ENCODE results near the gene GBF1. TPM values are rescaled to one million over a fixed set of nuclear protein-coding genes. Genes with fewer than 3 reads are reported as not detected.

Gene GBF1
- polyA plus RNA-seq, 5 donors: 38.8 to 48.0 (median 44.6) TPM

DNA sequence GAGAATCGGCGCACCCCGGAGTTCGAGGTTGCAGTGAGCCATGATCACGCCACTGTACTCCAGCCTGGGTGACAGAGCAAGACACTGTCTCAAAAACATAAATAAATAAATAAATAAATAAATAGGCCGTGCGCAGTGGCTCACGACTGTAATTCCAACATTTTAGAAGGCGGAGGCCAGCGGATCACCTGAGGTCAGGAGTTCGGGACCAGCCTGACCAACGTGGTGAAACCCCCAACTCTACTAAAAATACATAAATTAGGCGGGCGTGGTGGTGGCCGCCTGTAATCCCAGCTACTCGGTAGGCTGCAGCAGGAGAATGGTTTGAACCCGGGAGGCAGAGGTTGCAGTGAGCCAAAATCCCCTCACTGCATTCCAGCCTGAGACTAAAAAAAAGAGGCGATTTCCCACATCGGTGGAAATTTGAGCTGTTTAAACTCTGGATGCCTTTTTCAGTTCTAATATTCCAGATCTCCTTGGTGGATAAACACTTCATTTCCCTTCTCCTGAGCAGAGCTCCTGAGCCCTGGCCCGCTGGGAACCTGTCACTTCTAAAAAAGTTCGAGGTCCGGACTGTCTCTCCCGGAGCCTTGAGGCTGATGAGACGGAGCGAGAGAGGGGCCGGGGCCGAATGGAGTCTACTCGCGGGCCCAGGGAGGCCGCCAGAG, 148.2 kb downstream of the GBF1 start:
- no peak for DNase-seq

DNA sequence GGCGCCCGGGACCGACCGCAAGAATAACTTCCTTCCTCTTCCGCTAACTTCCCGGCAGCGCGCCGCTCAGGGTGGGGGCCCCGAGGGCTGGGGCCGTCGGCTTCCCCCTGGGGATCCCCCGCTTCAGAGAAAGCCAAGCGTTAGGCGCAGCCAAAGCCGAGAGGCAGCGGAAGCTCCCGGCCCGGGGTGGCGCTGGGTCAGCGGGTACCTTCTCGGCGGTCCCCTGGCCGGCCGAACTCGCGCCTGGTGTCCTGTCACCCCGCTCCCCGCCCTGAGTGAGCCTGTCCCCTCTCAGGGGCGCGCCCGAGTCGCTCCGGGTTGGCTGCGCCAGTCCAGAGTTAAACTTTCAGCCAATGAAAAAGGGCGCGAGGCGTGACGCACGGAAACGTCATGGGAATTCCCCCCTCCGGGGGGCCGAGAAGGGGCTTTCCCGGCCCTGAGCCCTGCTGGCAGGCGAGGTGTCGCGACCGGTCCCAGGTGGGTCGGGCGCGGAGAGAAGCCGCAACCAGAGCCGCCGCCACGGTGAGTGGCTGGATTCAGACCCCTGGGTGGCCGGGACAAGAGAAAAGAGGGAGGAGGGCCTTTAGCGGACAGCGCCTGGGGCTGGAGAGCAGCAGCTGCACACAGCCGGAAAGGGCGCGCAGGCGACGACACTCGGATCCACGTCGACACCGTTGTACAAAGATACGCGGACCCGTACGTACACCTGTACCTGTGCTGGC, 148.9 kb downstream of the GBF1 start:
- peak; percentile 92 to 94 for DNase-seq

DNA sequence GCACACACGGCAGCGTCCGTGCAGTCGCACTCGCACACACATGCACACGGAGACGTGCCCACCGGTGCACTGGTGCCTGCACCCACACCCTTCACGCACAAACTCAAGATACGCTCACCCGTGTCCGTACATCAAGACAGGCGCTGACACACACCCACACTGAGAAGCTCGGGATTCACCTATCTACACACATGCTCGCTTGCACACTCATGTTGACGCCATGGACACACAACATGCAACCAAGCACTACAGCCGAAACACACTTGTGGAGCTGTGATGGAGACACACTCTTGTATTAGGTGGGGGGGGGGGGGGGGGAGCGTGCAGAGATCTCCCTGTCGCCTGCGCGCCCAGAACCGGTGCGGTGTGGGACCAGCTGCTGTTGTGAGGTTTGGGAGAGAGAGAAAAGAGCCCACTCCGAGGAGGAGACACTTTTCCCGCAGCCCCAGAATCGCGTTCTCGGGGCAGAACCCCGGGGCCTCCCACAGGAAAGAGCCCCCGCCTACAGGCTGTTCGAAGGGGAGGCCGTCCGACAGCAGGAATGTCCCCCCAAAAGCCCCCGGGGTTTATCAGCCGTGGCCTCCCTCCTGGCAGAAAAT, 149.6 kb downstream of the GBF1 start:
- DNase-seq: no peak

DNA sequence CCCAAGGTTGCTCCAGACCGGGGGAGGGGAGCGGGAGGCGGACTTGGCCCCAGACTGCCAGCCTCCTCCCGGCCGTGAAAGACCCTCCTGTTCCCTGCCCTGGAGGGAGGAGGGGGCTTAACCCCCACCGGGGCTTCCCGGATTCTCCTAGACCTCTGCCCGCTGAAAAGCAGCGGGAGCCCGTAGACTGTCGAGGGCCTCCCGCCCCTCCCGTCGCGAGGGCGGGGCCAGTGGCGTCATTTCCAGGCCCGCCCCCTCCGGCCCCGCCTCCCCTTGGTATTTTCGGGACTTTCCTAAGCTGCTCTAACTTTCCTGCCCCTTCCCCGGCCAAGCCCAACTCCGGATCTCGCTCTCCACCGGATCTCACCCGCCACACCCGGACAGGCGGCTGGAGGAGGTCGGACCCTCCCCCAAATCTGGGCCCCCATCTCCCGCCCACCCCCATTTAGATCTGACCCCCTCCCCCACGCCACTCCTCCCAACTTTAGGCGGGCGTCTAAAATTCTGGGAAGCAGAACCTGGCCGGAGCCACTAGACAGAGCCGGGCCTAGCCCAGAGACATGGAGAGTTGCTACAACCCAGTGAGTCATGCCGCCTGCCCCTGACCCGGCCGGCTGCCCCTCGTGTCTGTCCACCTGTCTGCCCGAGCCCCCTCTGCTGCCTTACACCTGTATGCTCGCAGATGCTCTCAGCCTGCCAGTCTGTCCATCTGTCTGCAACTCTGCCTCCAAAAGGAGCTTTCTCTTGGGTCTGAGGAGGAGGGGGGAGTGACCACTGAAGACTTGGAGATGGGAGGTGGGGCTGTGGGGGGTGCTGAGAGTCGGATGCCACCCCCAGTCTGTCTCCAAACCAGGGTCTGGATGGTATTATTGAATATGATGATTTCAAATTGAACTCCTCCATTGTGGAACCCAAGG, 150.3 kb downstream of the GBF1 start, which contains the start of gene NFKB2:
TSS of gene NFKB2 (plus strand) at position 306 of the 917 bp plus-strand sequence. CDS start at position 561, 255 bp downstream.
- peak; percentile 92 to 93 for DNase-seq

DNA sequence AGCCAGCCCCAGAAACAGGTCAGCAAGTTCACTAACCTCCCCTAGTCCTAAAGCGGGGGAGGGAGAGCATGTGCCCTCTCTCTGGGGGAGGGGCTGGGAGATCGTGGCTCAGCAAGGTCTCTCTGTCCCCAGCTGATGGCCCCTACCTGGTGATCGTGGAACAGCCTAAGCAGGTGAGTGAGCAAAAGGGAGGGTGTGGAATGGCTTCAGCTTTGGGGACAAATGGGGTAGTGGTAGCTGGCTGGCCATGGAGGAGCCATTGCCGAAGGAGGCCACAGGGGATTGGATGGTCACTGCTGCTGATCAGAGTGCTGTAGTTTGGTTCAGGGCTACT, 151.0 kb downstream of the GBF1 start:
- DNase-seq: no peak

DNA sequence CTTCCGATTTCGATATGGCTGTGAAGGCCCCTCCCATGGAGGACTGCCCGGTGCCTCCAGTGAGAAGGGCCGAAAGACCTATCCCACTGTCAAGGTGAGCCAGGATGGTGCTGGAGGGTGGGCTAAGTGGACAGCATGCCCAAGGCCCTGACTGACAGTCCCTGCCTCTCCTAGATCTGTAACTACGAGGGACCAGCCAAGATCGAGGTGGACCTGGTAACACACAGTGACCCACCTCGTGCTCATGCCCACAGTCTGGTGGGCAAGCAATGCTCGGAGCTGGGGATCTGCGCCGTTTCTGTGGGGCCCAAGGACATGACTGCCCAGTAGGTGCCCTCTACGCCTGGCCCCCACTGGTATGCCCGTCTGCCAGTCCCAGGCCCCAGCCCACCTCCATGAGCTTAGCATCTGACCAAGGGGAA, 151.4 kb downstream of the GBF1 start:
- DNase-seq: no peak

DNA sequence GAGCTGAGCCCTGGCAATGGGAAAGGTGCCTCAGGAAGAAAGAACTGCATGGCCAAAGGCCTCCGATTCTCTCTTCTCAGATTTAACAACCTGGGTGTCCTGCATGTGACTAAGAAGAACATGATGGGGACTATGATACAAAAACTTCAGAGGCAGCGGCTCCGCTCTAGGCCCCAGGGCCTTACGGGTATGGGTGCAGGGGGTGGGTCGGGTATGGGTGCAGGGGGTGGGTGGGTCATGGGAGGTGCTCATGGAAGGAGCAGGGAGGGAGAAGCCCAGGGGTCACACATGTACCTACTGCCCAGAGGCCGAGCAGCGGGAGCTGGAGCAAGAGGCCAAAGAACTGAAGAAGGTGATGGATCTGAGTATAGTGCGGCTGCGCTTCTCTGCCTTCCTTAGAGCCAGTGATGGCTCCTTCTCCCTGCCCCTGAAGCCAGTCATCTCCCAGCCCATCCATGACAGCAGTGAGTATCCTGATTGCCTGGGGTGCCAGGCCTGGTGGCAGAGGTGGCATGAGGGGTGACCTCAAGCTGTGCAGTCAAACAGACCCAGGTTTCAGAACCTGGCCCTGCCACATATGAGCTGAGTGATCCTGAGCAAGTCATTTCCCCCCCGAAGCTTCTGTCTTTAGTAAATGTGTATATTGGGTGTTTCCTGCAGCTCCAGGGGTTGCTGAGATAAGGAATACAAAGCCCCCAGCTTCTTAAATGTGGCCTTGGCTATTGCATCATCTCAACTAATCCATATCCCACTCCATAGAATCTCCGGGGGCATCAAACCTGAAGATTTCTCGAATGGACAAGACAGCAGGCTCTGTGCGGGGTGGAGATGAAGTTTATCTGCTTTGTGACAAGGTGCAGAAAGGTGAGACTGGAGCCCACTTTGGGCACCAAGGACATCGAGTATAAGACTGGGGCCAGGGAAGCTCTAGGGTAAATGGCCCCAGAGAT, 152.2 kb downstream of the GBF1 start:
- no peak for DNase-seq

DNA sequence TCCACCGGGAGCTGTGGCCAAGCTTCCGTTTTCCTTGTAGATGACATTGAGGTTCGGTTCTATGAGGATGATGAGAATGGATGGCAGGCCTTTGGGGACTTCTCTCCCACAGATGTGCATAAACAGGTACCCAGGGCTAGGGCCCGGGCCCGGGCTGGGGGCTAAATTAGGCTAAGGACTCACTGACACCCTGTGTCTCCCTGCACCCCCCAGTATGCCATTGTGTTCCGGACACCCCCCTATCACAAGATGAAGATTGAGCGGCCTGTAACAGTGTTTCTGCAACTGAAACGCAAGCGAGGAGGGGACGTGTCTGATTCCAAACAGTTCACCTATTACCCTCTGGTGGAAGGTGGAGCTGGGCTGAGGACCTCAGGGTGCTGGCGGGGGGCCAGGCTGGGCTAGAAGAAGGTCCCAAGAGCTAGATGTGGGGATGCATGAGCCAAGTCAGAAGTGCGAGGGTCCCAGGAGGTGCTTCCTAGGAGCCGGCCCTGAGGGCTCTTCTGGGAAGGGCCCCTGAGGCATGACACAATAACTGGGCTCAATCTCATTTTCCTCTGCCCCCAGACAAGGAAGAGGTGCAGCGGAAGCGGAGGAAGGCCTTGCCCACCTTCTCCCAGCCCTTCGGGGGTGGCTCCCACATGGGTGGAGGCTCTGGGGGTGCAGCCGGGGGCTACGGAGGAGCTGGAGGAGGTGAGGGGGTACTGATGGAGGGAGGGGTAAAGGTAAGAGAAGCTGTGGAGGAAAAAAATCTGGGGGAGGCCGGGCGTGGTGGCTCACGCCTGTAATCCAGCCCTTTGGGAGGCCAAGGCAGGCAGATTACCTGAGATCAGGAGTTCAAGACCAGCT, 153.1 kb downstream of the GBF1 start:
- no peak for DNase-seq

DNA sequence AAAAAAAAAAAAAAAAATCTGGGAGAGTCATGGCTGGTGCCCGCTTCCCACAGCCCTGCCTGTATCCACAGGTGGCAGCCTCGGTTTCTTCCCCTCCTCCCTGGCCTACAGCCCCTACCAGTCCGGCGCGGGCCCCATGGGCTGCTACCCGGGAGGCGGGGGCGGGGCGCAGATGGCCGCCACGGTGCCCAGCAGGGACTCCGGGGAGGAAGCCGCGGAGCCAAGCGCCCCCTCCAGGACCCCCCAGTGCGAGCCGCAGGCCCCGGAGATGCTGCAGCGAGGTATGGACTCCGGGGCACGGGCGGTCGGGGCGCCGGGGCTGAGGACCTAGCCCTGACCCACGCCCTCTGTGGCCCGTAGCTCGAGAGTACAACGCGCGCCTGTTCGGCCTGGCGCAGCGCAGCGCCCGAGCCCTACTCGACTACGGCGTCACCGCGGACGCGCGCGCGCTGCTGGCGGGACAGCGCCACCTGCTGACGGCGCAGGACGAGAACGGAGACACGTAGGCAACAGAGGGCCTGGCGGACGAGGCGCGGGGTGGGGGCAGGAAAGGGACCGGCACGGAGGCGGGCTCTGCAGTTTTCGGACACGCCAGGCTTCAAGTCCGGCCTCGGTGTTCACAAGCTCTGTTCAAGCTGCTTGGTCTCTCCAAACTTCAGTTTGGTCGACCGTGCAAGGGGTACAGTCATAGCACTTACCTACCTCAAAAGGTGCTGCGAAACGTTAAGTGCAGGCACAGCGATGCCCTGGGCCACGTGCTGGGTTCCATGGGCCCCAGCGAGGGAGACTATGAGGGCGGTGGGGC, 154.1 kb downstream of the GBF1 start:
- DNase-seq: peak; percentile 87 to 89

DNA sequence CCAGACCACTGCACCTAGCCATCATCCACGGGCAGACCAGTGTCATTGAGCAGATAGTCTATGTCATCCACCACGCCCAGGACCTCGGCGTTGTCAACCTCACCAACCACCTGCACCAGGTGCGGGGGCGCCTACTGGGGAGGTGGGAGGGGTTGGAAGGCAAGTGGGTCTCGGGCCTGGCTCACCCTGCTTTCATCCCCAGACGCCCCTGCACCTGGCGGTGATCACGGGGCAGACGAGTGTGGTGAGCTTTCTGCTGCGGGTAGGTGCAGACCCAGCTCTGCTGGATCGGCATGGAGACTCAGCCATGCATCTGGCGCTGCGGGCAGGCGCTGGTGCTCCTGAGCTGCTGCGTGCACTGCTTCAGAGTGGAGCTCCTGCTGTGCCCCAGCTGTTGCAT, 154.7 kb downstream of the GBF1 start:
- no peak for DNase-seq

DNA sequence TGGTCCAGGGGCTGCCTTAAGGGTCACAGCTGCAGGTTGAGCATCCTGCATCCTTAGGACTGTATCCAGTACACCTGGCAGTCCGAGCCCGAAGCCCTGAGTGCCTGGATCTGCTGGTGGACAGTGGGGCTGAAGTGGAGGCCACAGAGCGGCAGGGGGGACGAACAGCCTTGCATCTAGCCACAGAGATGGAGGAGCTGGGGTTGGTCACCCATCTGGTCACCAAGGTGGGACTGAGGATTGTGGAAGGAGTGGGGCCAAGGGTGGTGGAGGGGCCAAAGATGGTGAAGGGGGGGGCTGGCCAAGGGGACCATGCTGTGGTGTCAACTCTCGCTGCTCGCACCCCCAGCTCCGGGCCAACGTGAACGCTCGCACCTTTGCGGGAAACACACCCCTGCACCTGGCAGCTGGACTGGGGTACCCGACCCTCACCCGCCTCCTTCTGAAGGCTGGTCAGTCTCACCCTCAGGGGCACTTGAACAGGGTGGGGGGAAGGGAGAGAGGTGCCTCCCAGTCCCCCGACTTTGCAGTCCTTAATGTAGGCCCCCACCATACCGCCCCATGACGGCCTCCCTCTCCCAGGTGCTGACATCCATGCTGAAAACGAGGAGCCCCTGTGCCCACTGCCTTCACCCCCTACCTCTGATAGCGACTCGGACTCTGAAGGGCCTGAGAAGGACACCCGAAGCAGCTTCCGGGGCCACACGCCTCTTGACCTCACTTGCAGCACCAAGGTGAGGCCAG, 155.4 kb downstream of the GBF1 start:
- DNase-seq: no peak

DNA sequence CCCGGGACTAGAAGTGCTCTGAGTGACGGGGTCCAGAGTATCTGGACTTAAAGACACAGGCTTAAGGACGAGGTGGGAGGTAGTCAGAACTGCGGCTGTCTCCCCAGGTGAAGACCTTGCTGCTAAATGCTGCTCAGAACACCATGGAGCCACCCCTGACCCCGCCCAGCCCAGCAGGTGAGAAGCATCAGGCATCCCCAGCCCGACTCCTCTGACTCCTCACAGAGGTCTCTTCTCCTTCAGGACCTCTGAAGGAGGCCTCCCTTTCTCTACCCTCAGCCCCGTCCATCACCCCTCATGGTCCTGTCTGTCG, 156.0 kb downstream of the GBF1 start:
- no peak for DNase-seq

DNA sequence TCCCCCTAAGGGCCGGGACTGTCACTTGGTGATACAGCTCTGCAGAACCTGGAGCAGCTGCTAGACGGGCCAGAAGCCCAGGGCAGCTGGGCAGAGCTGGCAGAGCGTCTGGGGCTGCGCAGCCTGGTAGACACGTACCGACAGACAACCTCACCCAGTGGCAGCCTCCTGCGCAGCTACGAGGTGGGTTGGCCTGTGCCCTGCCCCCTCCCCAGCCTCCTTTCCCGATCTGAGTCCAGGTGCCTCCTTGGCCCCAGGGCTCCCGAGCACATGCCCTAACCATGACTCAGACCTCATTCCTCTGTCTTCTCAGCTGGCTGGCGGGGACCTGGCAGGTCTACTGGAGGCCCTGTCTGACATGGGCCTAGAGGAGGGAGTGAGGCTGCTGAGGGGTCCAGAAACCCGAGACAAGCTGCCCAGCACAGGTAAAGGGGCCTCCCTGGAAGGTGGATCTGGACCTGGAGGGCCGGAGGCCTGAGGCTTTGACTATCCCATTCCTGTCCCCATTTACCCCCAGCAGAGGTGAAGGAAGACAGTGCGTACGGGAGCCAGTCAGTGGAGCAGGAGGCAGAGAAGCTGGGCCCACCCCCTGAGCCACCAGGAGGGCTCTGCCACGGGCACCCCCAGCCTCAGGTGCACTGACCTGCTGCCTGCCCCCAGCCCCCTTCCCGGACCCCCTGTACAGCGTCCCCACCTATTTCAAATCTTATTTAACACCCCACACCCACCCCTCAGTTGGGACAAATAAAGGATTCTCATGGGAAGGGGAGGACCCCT, 156.6 kb downstream of the GBF1 start:
- DNase-seq: no peak

DNA sequence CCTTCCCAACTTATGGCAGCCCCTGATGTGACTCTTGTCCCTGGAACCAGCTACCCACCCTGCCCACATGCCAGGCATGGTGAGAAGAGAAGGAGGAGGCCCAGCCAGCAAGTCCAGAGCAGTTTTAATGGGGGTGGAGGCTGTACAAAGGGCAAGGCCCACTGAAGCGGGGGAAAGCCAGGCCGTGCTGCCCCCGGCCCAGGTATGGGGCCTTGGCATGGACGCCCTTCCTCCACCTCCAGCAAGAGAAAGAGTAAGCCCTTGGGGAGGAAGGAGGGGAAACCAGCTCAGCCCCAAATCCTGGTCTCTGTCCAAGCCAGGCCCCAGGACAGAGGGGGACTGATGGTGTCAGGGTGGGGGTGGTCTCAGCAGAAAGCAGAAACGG, 157.2 kb downstream of the GBF1 start:
- no peak for DNase-seq

DNA sequence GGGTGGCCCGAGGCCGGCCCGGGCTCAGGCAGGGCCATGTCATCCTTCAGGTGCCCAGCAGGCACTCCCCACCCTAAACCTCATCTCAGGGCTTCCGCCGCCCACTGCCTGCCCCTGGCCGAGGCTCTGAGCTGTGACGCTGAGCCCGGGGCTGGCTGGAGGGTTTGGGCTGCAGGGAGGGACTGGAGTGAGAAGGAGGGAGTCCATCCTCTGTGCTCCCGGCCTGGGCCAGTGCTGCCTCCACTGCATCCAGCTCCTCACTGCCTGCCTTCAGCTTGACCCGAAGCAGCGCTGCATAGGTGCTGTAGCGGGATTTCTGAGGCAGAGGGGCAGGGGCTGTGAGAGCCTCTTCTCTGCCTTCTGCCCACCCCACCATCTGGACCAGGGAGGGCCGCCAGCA, 157.8 kb downstream of the GBF1 start:
- no peak for DNase-seq

DNA sequence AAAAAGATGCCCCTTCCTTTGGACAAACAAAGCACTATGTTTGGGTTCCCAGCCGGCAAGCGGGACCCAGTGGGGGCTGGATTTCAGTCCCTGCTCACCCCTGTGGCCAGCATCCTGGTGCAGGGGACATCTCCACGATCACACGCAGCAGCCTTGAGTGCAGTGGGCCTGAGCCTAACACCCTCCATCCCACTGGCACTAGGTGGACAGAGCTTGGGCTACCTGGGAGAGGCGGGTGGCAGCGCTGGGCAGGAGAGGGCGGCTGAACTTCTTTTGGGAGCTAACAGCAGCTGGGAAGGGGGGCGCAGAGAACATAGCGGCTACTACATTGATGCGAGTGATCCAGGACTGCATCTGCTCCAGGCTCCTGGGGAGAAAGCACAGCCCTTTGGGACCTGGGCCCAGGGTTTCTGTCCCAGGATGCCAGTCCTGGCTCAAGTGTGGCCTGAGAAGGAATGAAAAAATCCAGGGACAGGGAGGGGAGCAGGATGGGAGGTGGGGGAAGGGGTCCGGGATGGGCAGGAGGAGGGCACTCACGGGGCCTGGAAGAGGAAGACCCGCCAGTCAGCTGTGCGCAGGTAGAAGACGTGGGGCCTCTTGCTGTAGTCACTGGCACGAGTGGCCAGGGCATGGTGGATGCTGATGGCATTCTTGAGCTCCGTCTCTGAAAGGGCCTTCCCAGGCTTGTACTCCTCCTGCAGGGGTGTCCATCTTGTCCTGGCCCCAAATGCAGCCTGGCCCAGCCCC, 159.2 kb downstream of the GBF1 start:
- no peak for DNase-seq

DNA sequence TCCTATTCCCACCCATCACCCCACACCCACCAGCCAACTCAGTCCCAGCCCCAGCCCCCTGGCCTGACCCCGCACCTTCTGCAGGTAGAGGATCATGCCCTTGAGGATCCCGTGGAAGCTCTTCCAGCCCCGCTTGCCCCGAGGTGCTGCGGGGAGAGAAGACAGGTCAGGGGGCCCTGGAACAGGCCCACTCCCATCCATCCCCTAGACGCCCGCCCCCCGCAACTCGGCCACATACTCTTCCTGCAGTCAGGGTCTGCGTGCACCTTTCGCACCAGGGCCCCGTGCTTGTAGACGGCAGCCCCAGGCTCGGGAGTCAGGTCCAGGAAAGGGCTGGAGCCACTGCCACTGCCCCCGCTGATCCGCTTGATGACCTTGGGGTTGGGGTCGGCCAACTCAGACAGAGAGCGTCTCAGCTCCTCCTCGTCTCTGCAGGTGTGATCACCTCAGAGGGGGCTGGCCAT, 159.8 kb downstream of the GBF1 start:
- DNase-seq: no peak
